Choroid plexus epithelial cell (primary cell): Measurements from ENCODE around the gene AKR1B15.
"Not testable (repeated sequence)": the region's sequence is repeated elsewhere in the genome, so short reads cannot be mapped to it uniquely, and the experiment has no call there.

Experiments used
- DNase-seq: peaks from one replicate; pipeline ENCODE4 v3.0.0-alpha.2; 2010; ENCODE audit warnings: low read depth
- H3K4me3 ChIP-seq: 2 replicates; pipeline ENCODE4 v1.5.1; 2011; ENCODE audit warnings: low read depth, mild to moderate bottlenecking, control low read depth, low read length, moderate library complexity
- TF ChIP-seq, protein P1 (sequence below): conservative IDR thresholded peaks from 2 replicates; pipeline ENCODE4 v1.5.1; 2011; ENCODE audit warnings: low read depth, mild to moderate bottlenecking, control low read depth, inconsistent platforms, low read length, moderate library complexity

The AKR1B15 gene

DNA sequence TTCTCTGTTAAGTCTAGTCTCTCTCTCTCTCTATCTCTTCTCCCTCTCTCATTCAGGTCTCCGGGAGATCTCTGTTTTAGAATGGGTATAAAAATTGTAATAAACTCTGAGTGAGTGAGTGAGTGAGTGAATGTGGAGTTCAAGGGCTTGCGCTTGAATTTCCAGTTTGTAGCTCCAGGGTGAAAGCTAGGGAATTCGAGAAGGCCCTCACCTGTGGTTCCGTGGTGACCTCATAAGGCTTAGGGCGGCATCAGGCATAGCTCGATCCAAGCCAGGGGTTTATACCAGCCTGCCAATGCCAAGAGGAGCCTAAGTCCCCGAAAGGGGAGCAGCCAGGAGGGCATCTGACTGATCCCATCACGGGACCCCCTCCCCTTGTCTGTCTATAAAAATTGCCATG, 456 bp downstream of the AKR1B15 start:
- TF ChIP-seq, protein P1, sequence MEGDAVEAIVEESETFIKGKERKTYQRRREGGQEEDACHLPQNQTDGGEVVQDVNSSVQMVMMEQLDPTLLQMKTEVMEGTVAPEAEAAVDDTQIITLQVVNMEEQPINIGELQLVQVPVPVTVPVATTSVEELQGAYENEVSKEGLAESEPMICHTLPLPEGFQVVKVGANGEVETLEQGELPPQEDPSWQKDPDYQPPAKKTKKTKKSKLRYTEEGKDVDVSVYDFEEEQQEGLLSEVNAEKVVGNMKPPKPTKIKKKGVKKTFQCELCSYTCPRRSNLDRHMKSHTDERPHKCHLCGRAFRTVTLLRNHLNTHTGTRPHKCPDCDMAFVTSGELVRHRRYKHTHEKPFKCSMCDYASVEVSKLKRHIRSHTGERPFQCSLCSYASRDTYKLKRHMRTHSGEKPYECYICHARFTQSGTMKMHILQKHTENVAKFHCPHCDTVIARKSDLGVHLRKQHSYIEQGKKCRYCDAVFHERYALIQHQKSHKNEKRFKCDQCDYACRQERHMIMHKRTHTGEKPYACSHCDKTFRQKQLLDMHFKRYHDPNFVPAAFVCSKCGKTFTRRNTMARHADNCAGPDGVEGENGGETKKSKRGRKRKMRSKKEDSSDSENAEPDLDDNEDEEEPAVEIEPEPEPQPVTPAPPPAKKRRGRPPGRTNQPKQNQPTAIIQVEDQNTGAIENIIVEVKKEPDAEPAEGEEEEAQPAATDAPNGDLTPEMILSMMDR: no peak
- H3K4me3 ChIP-seq: no peak overlapping the region
- no peak for DNase-seq

DNA sequence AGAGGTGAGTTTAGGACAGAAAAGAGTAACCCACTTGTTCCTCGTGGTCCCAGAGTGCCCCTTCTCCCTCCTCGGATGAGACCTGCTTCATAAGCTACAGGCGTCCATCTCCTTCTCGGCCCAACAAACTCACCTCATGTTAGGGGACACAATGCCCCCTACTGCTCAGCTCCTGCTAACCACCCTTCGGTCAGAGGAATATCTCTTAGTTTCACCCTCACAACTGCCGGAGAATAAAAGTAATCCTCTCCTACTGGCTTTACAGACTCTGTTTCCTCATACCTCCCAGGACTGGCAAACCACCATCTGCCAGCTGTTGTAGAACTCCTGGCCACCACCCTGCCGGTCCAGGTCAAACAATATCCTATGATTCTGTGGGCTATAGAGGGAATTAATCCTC, 3.2 kb downstream of the AKR1B15 start:
- TF ChIP-seq, protein P1: peak; percentile 59

GRCh38 chr7:134553976-134554375, 5.1 kb downstream of the AKR1B15 start:
- TF ChIP-seq, protein P1: peak; percentile 57
- DNase-seq: peak; percentile 45
- no peak overlapping the region for H3K4me3 ChIP-seq

More for the DNA sequence above, 3.2 kb downstream of the AKR1B15 start:
- peak; percentile 43 for DNase-seq
- no peak overlapping the region for H3K4me3 ChIP-seq

DNA sequence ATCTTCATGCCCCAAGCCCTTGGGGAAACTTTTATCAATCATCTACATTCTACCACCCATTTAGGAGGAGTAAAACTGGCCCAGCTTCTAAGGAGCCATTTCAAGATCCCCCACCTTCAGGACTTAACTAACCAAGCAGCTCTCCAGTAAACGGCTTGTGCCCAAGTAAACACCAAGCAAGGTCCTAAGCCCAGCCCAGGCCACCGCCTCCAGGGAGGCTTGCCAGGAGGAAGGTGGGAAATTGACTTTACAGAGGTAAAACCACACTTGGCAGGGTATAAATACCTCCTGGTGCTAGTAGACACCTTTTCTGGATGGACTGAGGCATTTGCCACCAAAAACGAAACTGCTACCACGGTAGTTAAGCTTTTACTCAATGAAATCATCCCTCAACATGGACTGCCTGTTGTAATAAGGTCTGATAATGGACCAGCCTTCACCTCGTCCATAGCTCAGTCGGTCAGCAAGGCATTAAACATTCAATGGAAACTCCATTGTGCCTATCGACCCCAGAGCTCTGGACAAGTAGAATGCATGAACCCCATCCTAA, 5.6 kb downstream of the AKR1B15 start:
- H3K4me3 ChIP-seq: no peak overlapping the region
- TF ChIP-seq, protein P1: no peak
- no peak for DNase-seq

DNA sequence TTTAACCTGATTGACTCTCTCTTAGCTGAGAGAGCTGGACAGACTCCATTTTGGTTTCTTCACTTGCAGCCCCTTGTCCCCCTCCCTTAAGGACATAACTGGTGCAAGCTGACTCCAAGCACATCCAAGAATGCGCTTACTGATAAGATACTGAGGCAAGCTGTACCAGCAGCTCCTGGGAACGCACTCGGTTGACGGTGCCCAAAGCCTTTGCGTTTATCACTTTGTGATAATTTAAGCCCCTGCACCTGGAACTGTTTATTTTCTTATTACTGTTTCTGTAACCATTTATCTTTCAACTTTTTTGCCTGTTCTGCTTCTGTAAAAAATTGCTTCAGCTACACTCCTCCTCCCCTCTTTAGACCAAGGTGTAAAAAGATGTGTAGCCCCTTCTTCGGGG, 8.5 kb downstream of the AKR1B15 start:
- TF ChIP-seq, protein P1: no peak
- no peak overlapping the region for H3K4me3 ChIP-seq
- DNase-seq: no peak

DNA sequence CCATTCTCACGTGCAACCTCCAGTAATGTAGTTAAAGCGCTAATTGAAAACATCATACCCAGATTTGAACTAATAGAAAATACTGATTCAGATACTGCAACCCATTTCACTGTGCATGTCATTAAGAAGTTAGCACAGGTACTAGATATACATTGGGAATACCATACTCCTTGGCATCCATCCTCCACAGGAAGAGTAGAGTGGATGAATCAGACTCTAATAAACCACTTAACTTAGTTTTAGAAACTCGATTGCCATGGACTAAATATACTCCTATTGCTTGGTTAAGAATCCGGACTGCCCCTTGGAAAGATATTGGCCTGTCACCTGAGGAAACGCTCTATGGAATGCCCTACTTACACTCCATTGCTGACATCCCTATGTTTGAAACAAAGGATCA, 9.5 kb downstream of the AKR1B15 start:
- DNase-seq: no peak
- TF ChIP-seq, protein P1: no peak
- H3K4me3 ChIP-seq: no peak overlapping the region

DNA sequence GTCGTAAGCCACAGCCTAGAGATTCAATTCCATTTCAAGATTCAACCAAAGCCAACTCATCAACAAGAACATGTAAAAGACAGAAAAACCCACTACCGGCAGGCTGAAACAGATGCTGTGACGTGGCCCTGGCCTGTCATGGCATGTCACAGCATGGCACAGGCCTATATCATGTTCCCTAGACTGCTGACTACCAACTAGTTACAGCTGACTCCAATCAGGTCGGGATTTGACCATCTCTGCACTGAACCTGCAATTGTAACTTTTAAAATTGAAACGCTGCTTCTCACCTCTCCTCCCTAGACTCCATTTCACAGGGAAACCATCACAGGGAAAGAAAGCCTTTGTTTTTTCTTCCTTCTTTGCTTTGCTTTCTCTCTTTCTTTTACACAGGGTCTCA, 12.7 kb downstream of the AKR1B15 start:
- H3K4me3 ChIP-seq, DNase-seq: not testable (repeated sequence)

DNA sequence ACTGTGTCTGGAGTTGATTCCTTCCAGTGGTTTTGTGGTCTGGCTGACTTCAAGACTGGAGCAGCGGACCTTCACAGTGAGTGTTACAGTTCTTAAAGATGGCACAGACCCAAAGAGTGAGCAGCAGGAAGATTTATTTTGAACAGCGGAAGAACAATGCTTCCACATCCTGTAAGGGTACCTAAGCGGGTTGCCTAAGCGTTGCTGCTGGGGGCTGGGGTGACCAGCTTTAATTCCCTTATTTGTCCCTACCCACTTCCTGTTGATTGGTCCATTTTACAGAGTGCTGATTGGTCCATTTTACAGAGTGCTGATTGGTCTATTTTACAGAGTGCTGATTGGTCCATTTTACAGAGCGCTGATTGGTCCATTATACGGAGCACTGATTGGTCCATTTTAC, 13.2 kb downstream of the AKR1B15 start:
- TF ChIP-seq, protein P1: no peak
- no peak overlapping the region for H3K4me3 ChIP-seq
- peak; percentile 60 for DNase-seq

DNA sequence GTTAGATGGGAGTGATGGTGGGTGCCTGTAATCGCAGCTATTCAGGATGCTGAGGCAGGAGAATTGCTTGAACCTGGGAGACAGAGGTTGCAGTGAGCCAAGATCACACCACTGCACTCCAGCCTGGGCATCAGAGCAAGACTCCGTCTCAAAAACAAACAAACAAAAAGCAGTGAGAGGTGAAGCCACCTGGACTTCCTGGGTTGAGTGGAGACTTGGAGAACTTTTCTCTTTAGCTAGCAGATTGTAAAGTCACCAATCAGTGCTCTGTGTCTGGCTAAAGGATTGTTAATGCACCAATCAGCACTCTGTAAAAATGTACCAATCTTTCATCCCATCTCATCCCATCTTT, 14.5 kb downstream of the AKR1B15 start:
- H3K4me3 ChIP-seq, DNase-seq: not testable (repeated sequence)
